ENCODE measurements around the gene GALNT1. TPM values are rescaled to one million over a fixed set of nuclear protein-coding genes. Genes with fewer than 3 reads are reported as not detected.
A peak's percentile ranks its signal among the peaks of the same experiment; 100 is the strongest.

GALNT1 gene
- total and polyA plus RNA-seq, 11 donors, result 9.6 to 69.0 (median 42.7) TPM

DNA sequence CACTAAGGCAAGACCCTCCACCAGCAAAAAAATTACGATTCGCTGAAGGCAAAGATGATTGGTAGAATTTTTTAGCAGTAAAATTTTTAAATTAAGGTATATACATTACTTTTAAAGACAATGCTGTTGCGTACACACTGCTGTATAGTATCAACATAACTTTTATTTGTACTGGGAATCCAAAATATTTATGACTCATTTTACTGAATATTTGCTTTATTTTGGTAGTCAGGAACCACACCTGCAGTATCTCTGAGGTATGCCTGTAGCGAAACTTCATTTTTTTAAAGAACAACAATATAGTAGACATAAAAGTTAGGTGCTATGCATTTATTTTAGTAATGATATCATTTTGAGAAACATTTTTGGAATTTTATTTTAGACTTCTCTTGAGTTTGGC lies 57.8 kb downstream of the GALNT1 start:
- no peak overlapping the region for H3K4me3 ChIP-seq
- no peaks in the 10 kb centered on the region for H3K27me3 ChIP-seq
- TF ChIP-seq POLR2A (IDR thresholded peaks at IDR 0.05), result no peak
- TF ChIP-seq, protein P1, sequence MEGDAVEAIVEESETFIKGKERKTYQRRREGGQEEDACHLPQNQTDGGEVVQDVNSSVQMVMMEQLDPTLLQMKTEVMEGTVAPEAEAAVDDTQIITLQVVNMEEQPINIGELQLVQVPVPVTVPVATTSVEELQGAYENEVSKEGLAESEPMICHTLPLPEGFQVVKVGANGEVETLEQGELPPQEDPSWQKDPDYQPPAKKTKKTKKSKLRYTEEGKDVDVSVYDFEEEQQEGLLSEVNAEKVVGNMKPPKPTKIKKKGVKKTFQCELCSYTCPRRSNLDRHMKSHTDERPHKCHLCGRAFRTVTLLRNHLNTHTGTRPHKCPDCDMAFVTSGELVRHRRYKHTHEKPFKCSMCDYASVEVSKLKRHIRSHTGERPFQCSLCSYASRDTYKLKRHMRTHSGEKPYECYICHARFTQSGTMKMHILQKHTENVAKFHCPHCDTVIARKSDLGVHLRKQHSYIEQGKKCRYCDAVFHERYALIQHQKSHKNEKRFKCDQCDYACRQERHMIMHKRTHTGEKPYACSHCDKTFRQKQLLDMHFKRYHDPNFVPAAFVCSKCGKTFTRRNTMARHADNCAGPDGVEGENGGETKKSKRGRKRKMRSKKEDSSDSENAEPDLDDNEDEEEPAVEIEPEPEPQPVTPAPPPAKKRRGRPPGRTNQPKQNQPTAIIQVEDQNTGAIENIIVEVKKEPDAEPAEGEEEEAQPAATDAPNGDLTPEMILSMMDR (IDR thresholded peaks at IDR 0.05), result no peak
- peaks cover 0 to 6% (median 0%) of the 10 kb centered on the region in 12 donors for H3K9me3 ChIP-seq
- H3K36me3 ChIP-seq, result no peaks in the 10 kb centered on the region
- no peak overlapping the region for H3K27ac ChIP-seq
- peaks cover 0 to 12% (median 0%) of the 10 kb centered on the region in 12 donors for H3K4me1 ChIP-seq
- 97 to 99% (median 97%) methylated on average over 4 of the region's 4 CpGs for WGBS, 4 donors
- no peak for ATAC-seq
- DNase-seq, result no peak
- intact Hi-C loops (cut with DNase I), result loop anchor here in 1 of 10 donors (10.0 kb wide), 1 partner anchor 54 kb away; the partner anchor contains the start of gene GALNT1

DNA sequence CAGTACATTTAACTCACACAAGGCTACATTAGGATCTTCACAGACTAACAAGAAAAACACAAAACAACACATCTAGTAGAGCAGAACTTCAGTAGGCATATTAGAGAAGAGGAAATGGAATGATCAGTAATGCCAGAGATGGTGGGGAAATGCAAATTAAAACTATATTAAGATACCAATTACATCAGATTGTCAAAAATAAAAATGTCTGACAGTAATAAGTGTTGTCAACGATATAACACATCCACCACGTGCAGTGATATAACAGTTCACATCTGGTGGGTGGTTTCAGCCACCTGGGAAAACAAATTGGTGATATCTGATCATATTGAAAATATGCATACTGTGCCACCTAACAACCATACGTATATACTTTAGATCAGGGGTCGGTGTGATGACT lies 59.9 kb downstream of the GALNT1 start:
- Histone ChIP-seq H3K4me1 (no peaks in the 10 kb centered on the region), H3K9me3 (peaks cover 0 to 10% (median 0%) of the 10 kb centered on the region in 12 donors), H3K36me3 (no peaks in the 10 kb centered on the region), H3K27me3 (no peaks in the 10 kb centered on the region), H3K27ac (no peak overlapping the region), H3K4me3 (no peak overlapping the region)
- intact Hi-C loops (cut with DNase I), result loop anchor here in 1 of 10 donors (10.0 kb wide), 1 partner anchor 47 kb away; no protein-coding TSS in a partner anchor
- TF ChIP-seq, protein P1 (IDR thresholded peaks at IDR 0.05), result no peak
- TF ChIP-seq POLR2A (IDR thresholded peaks at IDR 0.05), result no peak
- DNase-seq (no peak), ATAC-seq (no peak)
- WGBS, 4 donors, result 78 to 87% (median 84%) methylated on average over 4 of the region's 4 CpGs

DNA sequence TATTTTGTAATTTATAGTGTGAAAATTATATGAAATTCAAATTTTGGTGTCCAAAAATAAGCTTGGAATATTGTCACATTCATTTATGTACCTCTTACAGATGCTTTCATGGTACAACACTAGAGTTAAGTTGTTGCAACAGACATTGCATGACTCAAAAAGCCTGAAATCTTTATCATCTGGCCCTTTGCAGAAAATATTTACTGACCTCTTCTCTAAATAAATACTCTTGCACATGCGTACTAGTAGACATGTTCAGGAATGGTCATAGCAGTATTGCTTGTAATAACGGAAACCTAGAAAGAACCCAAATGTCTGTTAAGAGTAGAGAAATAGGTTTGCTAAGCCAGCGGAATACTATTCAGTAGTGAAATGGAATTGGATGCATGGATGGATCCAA lies 60.4 kb downstream of the GALNT1 start:
- intact Hi-C loops (cut with DNase I), result loop anchor here in 1 of 10 donors (10.0 kb wide), 1 partner anchor 47 kb away; no protein-coding TSS in a partner anchor
- WGBS, 4 donors, result 98 to 99% (median 98%) methylated on average over 3 of the region's 3 CpGs
- no peak for ATAC-seq

DNA sequence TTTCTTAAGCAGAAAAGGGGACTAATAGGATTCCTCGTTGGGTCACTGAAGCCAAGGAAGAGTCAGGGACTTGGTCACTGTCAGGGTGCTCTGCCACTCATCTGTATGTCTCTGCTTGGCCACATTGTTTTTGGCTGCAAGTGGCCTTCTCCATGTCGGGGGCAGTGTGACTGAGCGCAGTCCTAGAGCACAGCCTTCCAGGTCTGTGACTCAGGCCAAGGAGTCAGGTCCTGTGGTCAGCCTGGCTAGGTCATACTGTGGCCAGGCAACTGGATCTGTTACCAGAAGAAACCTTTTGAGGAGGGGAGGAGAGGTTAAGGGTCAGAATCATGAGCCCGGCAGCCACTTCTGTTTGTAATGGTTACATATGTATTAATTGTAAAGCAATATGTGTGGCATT lies 61.3 kb downstream of the GALNT1 start:
- 86 to 94% (median 91%) methylated on average over 4 of the region's 4 CpGs for WGBS, 4 donors
- ATAC-seq, result peak in 2 of 4 donors; percentile 15 to 24
- intact Hi-C loops (cut with DNase I), result loop anchor here in 1 of 10 donors (10.0 kb wide), 1 partner anchor 48 kb away; no protein-coding TSS in a partner anchor

More for the DNA sequence above, 60.4 kb downstream of the GALNT1 start:
- Histone ChIP-seq H3K9me3 (peaks cover 0 to 11% (median 0%) of the 10 kb centered on the region in 12 donors), H3K4me1 (no peaks in the 10 kb centered on the region), H3K36me3 (no peaks in the 10 kb centered on the region), H3K27me3 (no peaks in the 10 kb centered on the region), H3K4me3 (no peak overlapping the region), H3K27ac (no peak overlapping the region)
- no peak for TF ChIP-seq POLR2A (IDR thresholded peaks at IDR 0.05)
- TF ChIP-seq, protein P1 (IDR thresholded peaks at IDR 0.05), result no peak
- no peak for DNase-seq

More for the DNA sequence above, 61.3 kb downstream of the GALNT1 start:
- no peaks in the 10 kb centered on the region for H3K36me3 ChIP-seq
- DNase-seq, result no peak
- no peak overlapping the region for H3K4me3 ChIP-seq
- H3K27ac ChIP-seq, result no peak overlapping the region
- H3K9me3 ChIP-seq, result peaks cover 0 to 13% (median 0%) of the 10 kb centered on the region in 12 donors
- H3K4me1 ChIP-seq, result no peaks in the 10 kb centered on the region
- no peaks in the 10 kb centered on the region for H3K27me3 ChIP-seq
- TF ChIP-seq, protein P1 (IDR thresholded peaks at IDR 0.05), result no peak
- TF ChIP-seq POLR2A (IDR thresholded peaks at IDR 0.05), result no peak
